Nephron progenitor cell (in vitro differentiated cells): ENCODE measurements around the gene ZNFX1.
A peak's percentile ranks its signal among the peaks of the same experiment; 100 is the strongest.

Experiments used
- DNase-seq: peaks from one replicate; pipeline ENCODE4 v3.0.0; 2021
- H3K27ac Mint-ChIP-seq: 2 replicates; pipeline ENCODE4 v1.8.0; 2021; ENCODE audit warnings: mild to moderate bottlenecking, moderate library complexity, mixed read lengths
- H3K27me3 Mint-ChIP-seq: 2 replicates; pipeline ENCODE4 v1.8.0; 2021; ENCODE audit warnings: mild to moderate bottlenecking, low read depth, mixed read lengths; ENCODE audit not compliant: poor library complexity
- H3K36me3 Mint-ChIP-seq: 2 replicates; pipeline ENCODE4 v1.8.0; 2021; ENCODE audit warnings: low read depth, mixed read lengths
- H3K4me1 Mint-ChIP-seq: 2 replicates; pipeline ENCODE4 v1.8.0; 2021; ENCODE audit warnings: mixed read lengths
- H3K4me3 Mint-ChIP-seq: 2 replicates; pipeline ENCODE4 v1.8.0; 2021; ENCODE audit warnings: mild to moderate bottlenecking, moderate library complexity, mixed read lengths
- H3K9me3 Mint-ChIP-seq: 2 replicates; pipeline ENCODE4 v1.8.0; 2021; ENCODE audit warnings: mild to moderate bottlenecking, moderate library complexity, mixed read lengths
- TF ChIP-seq, protein P1 (sequence below): fragments of 200-600 bp; sonication (generic); IDR thresholded peaks from 2 replicates; pipeline ENCODE4 v1.5.0; 2021; ENCODE audit warnings: antibody characterized with exemption

Gene ZNFX1

DNA sequence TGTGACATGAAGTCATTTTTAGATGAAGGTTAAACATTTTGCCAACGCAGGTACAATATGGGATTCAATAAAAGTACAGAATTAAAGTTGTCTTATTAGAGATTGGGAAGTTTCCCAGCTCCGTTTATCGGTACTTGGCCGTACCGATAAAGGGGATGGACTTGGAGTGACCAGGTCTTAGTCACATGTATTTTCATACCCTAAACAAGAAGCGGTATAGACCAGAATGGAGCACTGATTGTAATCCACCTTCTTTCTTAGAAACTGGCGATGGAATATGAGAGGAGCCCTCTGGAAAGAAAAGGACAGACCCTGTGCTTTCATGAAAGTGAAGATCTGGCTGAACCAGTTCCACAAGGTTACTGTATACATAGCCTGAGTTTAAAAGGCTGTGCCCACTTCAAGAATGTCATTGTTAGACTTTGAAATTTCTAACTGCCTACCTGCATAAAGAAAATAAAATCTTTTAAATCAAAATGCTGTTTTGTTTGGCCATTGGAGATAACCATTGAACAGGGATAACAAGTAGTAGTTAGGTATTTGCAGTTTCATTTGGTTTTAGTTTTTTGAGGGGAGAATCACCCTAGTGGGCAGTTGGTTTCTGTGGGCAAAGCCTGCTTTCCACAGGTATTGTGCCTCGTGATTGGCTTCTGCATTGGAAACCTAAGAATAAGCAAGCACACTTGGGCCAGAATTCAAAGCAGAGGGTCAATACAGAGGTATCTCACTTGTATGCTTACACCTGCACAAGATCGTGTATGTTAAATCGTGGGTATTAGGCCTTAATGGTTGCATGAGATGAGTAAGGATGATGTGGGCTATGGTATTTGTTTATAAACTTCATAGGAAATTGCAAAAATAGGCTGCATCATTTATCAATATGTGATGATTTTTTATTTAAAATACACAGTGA, 11.2 kb upstream of the ZNFX1 start:
- DNase-seq = no peak
- no peak overlapping the region for H3K4me3 Mint-ChIP-seq
- peaks cover 97% of the 10 kb centered on the region for H3K36me3 Mint-ChIP-seq
- peaks cover 32% of the 10 kb centered on the region for H3K4me1 Mint-ChIP-seq
- H3K9me3 Mint-ChIP-seq = peaks cover 34% of the 10 kb centered on the region
- TF ChIP-seq, protein P1, sequence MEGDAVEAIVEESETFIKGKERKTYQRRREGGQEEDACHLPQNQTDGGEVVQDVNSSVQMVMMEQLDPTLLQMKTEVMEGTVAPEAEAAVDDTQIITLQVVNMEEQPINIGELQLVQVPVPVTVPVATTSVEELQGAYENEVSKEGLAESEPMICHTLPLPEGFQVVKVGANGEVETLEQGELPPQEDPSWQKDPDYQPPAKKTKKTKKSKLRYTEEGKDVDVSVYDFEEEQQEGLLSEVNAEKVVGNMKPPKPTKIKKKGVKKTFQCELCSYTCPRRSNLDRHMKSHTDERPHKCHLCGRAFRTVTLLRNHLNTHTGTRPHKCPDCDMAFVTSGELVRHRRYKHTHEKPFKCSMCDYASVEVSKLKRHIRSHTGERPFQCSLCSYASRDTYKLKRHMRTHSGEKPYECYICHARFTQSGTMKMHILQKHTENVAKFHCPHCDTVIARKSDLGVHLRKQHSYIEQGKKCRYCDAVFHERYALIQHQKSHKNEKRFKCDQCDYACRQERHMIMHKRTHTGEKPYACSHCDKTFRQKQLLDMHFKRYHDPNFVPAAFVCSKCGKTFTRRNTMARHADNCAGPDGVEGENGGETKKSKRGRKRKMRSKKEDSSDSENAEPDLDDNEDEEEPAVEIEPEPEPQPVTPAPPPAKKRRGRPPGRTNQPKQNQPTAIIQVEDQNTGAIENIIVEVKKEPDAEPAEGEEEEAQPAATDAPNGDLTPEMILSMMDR = no peak
- H3K27ac Mint-ChIP-seq = no peak overlapping the region
- H3K27me3 Mint-ChIP-seq = no peaks in the 10 kb centered on the region

DNA sequence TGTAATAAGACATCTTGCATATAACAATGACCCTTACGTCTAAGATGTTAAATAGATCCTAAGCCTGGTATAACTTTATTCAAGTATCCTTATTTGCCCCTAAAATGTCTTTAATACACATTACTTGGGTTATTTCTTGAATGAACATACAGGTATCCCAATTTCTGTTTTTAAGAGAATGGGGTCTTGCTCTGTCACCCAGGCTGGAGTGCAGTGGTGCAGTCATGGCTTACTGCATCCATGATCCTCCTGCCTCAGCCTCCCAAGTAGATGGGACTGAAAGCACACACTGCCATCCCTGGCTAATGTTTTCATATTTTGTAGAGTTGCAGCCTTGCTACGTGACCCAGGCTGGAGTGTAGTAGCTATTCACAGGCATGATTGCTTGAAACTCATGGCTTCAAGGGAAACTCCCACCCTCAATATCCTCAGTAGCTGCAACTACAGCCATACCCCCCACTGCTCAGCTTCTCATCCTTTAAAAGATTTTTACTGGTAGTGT, 10.4 kb upstream of the ZNFX1 start:
- TF ChIP-seq, protein P1 = no peak
- Mint-ChIP-seq H3K4me1 (peaks cover 39% of the 10 kb centered on the region), H3K9me3 (peaks cover 41% of the 10 kb centered on the region), H3K27me3 (no peaks in the 10 kb centered on the region), H3K4me3 (no peak overlapping the region), H3K36me3 (peaks cover 100% of the 10 kb centered on the region), H3K27ac (no peak overlapping the region)
- no peak for DNase-seq

DNA sequence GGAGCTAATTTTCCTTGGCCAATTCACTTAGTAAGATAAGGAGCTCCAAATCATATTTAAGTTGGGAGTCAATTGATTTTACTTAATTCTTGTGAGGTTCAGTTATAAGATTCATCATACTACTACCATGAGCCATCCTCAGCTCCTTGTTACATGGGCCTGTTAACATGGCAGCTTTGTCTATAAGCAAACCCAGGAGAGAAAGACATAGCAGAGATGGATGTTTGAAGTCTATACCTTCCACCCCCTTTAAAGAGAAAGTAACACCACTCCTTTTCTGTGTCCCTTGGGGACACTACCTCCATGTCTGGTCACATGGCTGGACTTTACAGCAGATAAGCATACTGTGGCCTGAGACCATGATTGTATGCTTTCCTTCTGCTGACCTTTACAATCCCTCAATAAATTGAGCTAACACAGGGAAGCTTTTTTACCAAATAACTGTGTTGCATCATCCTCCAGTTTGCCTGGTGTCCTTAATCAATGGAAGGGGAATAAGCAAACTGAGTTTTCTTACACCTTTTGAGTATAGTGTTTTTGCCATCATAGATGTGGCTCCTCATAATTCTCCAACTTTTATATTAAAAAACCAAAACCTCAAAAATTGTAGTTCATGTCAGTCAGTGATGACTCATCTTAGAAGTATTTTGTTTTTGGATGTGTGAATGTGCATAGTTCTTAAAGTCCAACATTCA, 9.8 kb upstream of the ZNFX1 start:
- TF ChIP-seq, protein P1 = no peak
- Mint-ChIP-seq H3K9me3 (peaks cover 47% of the 10 kb centered on the region), H3K27me3 (no peaks in the 10 kb centered on the region), H3K27ac (peak overlapping the region; percentile 93), H3K36me3 (peaks cover 100% of the 10 kb centered on the region), H3K4me1 (peaks cover 45% of the 10 kb centered on the region), H3K4me3 (no peak overlapping the region)
- no peak for DNase-seq

DNA sequence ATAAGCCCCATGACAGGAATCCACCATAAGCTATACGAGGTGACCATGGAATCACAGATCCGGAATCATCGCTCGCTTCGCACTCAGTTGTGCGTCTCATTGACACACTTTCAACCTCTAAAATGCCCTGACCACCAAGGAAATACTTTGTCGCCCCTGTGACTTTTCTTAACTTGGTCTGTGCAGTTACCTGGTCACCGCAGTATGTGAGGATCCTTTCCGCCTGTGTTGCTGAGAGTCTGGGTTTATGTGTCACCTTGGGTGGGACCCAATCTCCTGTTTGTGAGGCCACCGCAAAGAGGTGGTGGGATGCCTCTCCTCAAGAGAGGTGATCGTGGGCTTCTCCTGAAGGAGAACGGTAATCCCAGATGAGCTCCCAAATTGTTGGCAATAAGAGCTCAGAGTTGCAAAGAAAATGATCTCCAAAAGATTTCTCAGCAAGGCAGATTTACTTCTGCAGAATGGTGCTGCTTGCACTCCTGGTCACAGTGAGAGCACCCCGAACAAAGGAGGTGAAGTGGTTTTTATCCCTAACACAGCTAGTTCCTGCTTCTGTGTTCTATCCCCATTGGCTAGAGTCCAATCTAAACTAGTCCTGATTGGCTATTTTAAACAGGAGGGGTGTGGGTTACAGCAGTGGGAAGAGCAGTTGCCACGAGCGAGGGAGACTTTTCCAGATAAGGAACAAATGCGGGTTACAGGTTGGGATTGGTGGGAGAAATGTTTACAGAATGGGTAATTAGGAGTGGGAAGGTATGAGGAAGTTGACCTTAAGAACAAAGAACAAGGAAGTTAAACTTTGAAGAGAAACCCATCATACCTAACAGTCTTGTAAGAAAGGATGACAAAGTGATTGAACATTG, 9.1 kb upstream of the ZNFX1 start:
- peaks cover 55% of the 10 kb centered on the region for H3K9me3 Mint-ChIP-seq
- no peaks in the 10 kb centered on the region for H3K27me3 Mint-ChIP-seq
- peaks cover 53% of the 10 kb centered on the region for H3K4me1 Mint-ChIP-seq
- peaks cover 100% of the 10 kb centered on the region for H3K36me3 Mint-ChIP-seq
- peak overlapping the region; percentile 93 for H3K27ac Mint-ChIP-seq
- peak overlapping the region; percentile 46 for H3K4me3 Mint-ChIP-seq
- DNase-seq = no peak
- TF ChIP-seq, protein P1 = no peak

DNA sequence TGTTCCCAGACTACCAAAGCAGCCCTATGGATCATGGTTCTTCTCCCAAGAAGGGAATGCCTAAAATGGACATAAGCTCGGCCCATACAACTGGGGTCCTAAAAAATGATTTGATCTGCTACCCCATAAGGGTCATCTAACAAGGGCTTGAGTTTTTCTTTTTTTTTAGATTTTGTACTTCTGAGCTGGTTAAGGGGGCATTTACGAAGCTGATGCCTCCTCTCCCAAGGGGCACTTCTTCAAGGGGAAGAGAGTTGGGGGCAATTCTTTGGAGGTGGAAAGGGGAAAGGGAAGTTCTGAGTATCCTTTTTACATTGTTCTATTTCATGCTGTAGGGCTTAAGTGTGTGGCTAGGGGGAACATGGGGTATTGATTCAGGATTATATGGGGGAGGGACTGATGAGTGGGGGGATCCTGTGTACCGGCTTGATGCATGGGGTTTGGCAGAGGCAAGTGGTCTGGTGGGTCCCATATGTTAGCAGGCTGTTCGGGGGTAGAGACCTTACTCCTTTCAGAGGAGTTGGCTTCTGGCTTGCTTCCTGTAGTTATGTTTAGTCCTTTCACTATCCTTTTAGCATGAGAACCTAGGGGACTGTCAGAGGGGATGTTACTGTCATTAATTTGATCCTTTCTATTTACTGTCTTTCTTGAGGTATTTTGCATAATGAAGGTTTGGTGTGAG, 8.1 kb upstream of the ZNFX1 start:
- Mint-ChIP-seq H3K27me3 (no peaks in the 10 kb centered on the region), H3K36me3 (peaks cover 100% of the 10 kb centered on the region), H3K9me3 (peaks cover 65% of the 10 kb centered on the region), H3K27ac (peak overlapping the region; percentile 93), H3K4me1 (peaks cover 62% of the 10 kb centered on the region), H3K4me3 (peak overlapping the region; percentile 63)
- DNase-seq = no peak
- TF ChIP-seq, protein P1 = no peak
